Spinal cord (tissue), 10 donors: ENCODE results near the gene DIS3L2. TPM values are rescaled to one million over a fixed set of nuclear protein-coding genes. Genes with fewer than 3 reads are reported as not detected.

ENCODE experiments used
- DNase-seq, 6 donors: peaks; one replicate each; pipeline versions ENCODE4 v3.0.0 to v3.0.0-alpha.2; 2013 to 2015; ENCODE audit warnings: low spot score in 6 of 6, low read depth in 4 of 6
- H3K27ac ChIP-seq: one replicate; pipeline ENCODE4 v1.5.1; 2013; ENCODE audit warnings: low read depth, low read length, control low read depth
- H3K27me3 ChIP-seq: one replicate; pipeline ENCODE4 v1.6.1; 2013; ENCODE audit warnings: low read length; ENCODE audit not compliant: control insufficient read depth, insufficient read depth
- H3K36me3 ChIP-seq: one replicate; pipeline ENCODE4 v1.6.1; 2013; ENCODE audit warnings: low read length; ENCODE audit not compliant: control insufficient read depth, insufficient read depth
- H3K4me1 ChIP-seq: one replicate; pipeline ENCODE4 v1.6.1; 2013; ENCODE audit warnings: low read length; ENCODE audit not compliant: control insufficient read depth, insufficient read depth
- H3K4me3 ChIP-seq: one replicate; pipeline ENCODE4 v1.5.1; 2013; ENCODE audit warnings: low read depth, low read length, control low read depth
- H3K9me3 ChIP-seq: one replicate; pipeline ENCODE4 v1.6.1; 2013; ENCODE audit warnings: low read length; ENCODE audit not compliant: control insufficient read depth, insufficient read depth
- WGBS: methylation state at CpG from one replicate; pipeline ENCODE4 v1.1.5; 2013; ENCODE audit warnings: missing lambda C conversion rate; ENCODE audit not compliant: insufficient coverage; 5-methylcytosine and 5-hydroxymethylcytosine counted together
- polyA plus RNA-seq, 2 donors: library from polyadenylated mRNA; unstranded; fragments of 120-200 nt; gene quantifications; one replicate each; pipeline ENCODE4 v1.2.1, GENCODE V29; 2013; ENCODE audit not compliant: insufficient read length in 2 of 2
- total RNA-seq, 2 donors: library from RNA; depleted of rRNA in 1 of 2; stranded (reverse); fragments of 120-200 nt in 1 of 2; fragments of >200 nt in 1 of 2; gene quantifications; one replicate each; pipeline versions ENCODE4 v1.2.3 to v1.2.4, GENCODE V29; 2013 to 2014
- donor health status: healthy.

DIS3L2 gene
- total and polyA plus RNA-seq, 4 donors, result 29.8 to 37.2 (median 33.2) TPM

- H3K4me1 ChIP-seq, result no peaks in the 10 kb centered on the region
- H3K36me3 ChIP-seq, result peaks cover 3% of the 10 kb centered on the region
- H3K4me3 ChIP-seq, result no peak overlapping the region
- DNase-seq, result peak in 2 of 6 donors; percentile 8 to 24
- no peaks in the 10 kb centered on the region for H3K27me3 ChIP-seq
- no peak overlapping the region for H3K27ac ChIP-seq
- peaks cover 1% of the 10 kb centered on the region for H3K9me3 ChIP-seq
- WGBS, result 66% methylated on average over 4 of the region's 5 CpGs
Observed at GRCh38 chr2:232088771-232089170, 127.3 kb downstream of the DIS3L2 start.

DNA sequence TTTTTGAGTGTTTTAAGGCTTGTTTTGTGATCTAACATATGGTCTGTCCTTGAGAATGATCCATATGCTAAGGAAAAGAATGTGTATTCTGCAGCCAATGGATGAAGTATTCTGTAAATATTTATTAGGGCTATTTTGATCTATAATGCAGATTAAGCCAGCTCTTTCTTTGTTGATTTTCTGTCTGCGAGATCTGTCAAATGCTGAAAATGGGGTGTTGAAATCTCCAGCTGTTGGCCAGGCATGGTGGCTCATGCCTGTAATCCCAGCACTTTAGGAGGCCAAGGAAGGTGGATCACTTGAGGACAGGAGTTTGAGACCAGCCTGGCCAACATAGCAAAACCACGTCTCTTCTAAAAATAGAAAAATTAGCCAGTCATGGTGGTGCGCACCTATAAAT, 132.7 kb downstream of the DIS3L2 start:
- WGBS, result 100% methylated on average over 2 of the region's 3 CpGs
- Histone ChIP-seq H3K27me3 (no peaks in the 10 kb centered on the region), H3K4me3 (no peak overlapping the region)

DNA sequence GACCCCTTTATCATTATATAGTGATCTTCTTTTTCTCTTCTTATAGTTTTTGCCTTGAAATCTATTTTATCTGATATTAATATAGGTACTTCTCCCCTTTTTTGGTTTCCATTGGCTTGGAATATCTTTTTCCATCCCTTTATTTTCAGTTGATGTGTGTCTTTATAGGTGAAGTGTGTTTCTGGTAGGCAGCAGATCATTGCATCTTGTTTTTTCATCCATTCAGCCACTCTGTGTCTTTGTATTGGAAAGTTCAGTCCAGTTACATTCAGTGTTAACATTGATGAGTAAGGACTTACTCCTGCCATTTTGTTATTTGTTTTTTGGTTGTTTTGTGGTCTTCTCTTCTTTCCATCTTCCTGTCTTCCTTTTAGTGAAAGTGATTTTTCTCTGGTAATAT, 133.4 kb downstream of the DIS3L2 start:
- DNase-seq, result no peak
- no peak overlapping the region for H3K4me3 ChIP-seq
- peaks cover under 1% of the 10 kb centered on the region for H3K36me3 ChIP-seq
- peaks cover 12% of the 10 kb centered on the region for H3K9me3 ChIP-seq
- H3K27me3 ChIP-seq, result no peaks in the 10 kb centered on the region
- H3K27ac ChIP-seq, result no peak overlapping the region
- H3K4me1 ChIP-seq, result no peaks in the 10 kb centered on the region

More for the DNA sequence above, 132.7 kb downstream of the DIS3L2 start:
- Histone ChIP-seq H3K27ac (no peak overlapping the region), H3K9me3 (peaks cover 9% of the 10 kb centered on the region), H3K36me3 (peaks cover 3% of the 10 kb centered on the region), H3K4me1 (no peaks in the 10 kb centered on the region)
- no peak for DNase-seq

DNA sequence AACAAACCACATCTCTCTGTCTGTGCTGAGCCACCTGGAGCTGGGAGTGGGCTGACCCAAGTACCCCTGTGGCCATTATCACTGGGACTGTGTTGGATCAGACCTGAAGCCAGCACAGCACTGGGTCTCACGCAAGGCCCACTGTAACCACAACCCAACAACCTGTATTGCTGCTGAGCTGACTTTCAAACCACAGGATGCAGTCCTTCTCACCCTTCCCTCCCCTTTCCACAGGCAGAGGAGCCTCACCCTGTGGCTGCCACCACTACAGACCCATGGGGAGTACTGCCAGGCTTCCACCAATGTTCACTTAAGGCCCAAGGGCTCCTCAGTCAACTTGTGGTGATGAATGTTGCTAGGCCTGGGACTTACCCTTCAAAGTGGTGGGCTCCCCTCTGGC, 135.7 kb downstream of the DIS3L2 start:
- 100% methylated on average over 1 of the region's 1 CpG for WGBS
- DNase-seq, result no peak
- H3K27me3 ChIP-seq, result no peaks in the 10 kb centered on the region
- H3K36me3 ChIP-seq, result no peaks in the 10 kb centered on the region
- no peak overlapping the region for H3K4me3 ChIP-seq
- H3K4me1 ChIP-seq, result no peaks in the 10 kb centered on the region
- H3K27ac ChIP-seq, result no peak overlapping the region
- peaks cover 15% of the 10 kb centered on the region for H3K9me3 ChIP-seq

- Histone ChIP-seq H3K36me3 (no peaks in the 10 kb centered on the region), H3K4me1 (no peaks in the 10 kb centered on the region), H3K27ac (no peak overlapping the region), H3K27me3 (no peaks in the 10 kb centered on the region), H3K9me3 (peaks cover 15% of the 10 kb centered on the region), H3K4me3 (no peak overlapping the region)
- DNase-seq, result no peak
- 97% methylated on average over 4 of the region's 6 CpGs for WGBS
Observed at GRCh38 chr2:232097758-232098157, 136.2 kb downstream of the DIS3L2 start.

GRCh38 chr2:232102380-232102779, 140.9 kb downstream of the DIS3L2 start:
- Histone ChIP-seq H3K4me3 (no peak overlapping the region), H3K27me3 (no peaks in the 10 kb centered on the region), H3K9me3 (peaks cover 8% of the 10 kb centered on the region), H3K27ac (no peak overlapping the region), H3K36me3 (no peaks in the 10 kb centered on the region), H3K4me1 (no peaks in the 10 kb centered on the region)
- DNase-seq, result no peak
- WGBS, result 100% methylated on average over 2 of the region's 4 CpGs

DNA sequence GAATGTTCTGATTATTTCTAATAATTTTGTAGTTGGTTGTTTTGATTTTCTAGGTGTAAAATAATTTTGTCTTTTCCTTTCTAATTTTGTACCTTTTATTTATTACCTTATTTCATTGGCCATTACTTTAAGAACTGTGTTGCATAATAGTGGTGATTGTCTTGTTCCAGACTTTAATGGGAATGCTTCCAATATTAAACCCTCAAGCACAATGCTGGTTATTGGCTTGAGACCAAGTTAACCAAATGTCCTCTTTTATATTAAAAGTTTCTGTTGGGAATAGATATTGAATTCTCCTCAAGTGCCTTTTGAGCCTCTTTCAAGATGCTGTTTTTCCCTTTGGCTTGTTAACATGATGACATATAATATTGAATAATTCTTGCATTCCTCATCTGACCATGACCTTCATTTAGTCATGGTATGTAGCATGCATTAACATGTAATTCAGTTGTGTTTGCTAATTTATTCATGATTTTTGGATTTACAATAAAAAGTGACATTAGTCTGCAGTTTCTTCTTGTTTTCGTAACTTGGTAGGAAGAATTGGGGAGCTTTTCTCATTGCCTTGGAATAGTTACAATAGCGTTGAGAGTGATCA, 141.7 kb downstream of the DIS3L2 start:
- Histone ChIP-seq H3K27me3 (no peaks in the 10 kb centered on the region), H3K27ac (no peak overlapping the region), H3K4me1 (no peaks in the 10 kb centered on the region), H3K9me3 (peaks cover 8% of the 10 kb centered on the region), H3K36me3 (no peaks in the 10 kb centered on the region), H3K4me3 (no peak overlapping the region)
- peak in 2 of 6 donors; percentile 38 to 68 for DNase-seq
- WGBS, result no CpG with 5 or more reads among the region's 2 CpGs

GRCh38 chr2:232104076-232104646, 142.6 kb downstream of the DIS3L2 start:
- peaks cover 6% of the 10 kb centered on the region for H3K9me3 ChIP-seq
- no CpG with 5 or more reads among the region's 2 CpGs for WGBS

GRCh38 chr2:232111551-232111950, 150.0 kb downstream of the DIS3L2 start:
- WGBS, result no CpG with 5 or more reads among the region's 1 CpG
- H3K36me3 ChIP-seq, result no peaks in the 10 kb centered on the region
- no peaks in the 10 kb centered on the region for H3K9me3 ChIP-seq

More at GRCh38 chr2:232104076-232104646, 142.6 kb downstream of the DIS3L2 start:
- Histone ChIP-seq H3K4me3 (no peak overlapping the region), H3K27me3 (no peaks in the 10 kb centered on the region), H3K4me1 (no peaks in the 10 kb centered on the region), H3K36me3 (no peaks in the 10 kb centered on the region), H3K27ac (no peak overlapping the region)
- DNase-seq, result no peak

DNA sequence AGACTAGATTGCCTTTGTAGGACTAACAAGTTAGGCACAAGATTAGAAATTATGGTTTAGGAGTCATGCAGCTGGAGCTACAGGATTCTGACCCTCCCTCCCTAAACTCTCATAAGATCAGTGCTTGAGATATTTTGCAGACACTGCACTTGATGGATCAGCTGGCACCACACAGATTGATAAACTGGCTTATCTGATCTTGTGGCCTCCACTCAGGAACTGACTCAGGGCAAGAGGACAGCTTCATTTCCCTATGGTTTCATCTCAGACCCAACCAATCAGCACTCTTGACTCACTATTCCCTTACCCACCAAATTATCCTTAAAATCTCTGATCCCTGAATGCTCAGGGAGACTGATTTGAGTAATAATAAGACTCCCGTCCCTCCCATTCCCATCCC, 152.3 kb downstream of the DIS3L2 start:
- no peak overlapping the region for H3K27ac ChIP-seq
- H3K4me3 ChIP-seq, result no peak overlapping the region
- no peaks in the 10 kb centered on the region for H3K9me3 ChIP-seq
- DNase-seq, result no peak
- no peaks in the 10 kb centered on the region for H3K27me3 ChIP-seq
- no peaks in the 10 kb centered on the region for H3K36me3 ChIP-seq
- no peaks in the 10 kb centered on the region for H3K4me1 ChIP-seq
- no CpG with 5 or more reads among the region's 1 CpG for WGBS

More at GRCh38 chr2:232111551-232111950, 150.0 kb downstream of the DIS3L2 start:
- H3K4me3 ChIP-seq, result no peak overlapping the region
- no peak overlapping the region for H3K27ac ChIP-seq
- no peaks in the 10 kb centered on the region for H3K4me1 ChIP-seq
- H3K27me3 ChIP-seq, result no peaks in the 10 kb centered on the region
- no peak for DNase-seq
